Measurements from ENCODE around the gene SGK1. TPM values are rescaled to one million over a fixed set of nuclear protein-coding genes. Genes with fewer than 3 reads are reported as not detected.
A peak's percentile ranks its signal among the peaks of the same experiment; 100 is the strongest.

SGK1 gene
- total RNA-seq, 1 experiment from 2014 or later = 42.6 TPM

- no peaks in the 10 kb centered on the region for H3K4me1 ChIP-seq
- intact Hi-C loops (cut with micrococcal nuclease; ENCODE audit: unreplicated experiment) = no loop called here
- Mint-ChIP-seq H3K36me3 (ENCODE audit: insufficient read depth, unreplicated experiment) (no peaks in the 10 kb centered on the region), H3K27me3 (ENCODE audit: insufficient read depth, unreplicated experiment) (no peaks in the 10 kb centered on the region), H3K27ac (ENCODE audit: unreplicated experiment) (no peak overlapping the region), H3K9me3 (ENCODE audit: unreplicated experiment) (peaks cover 12% of the 10 kb centered on the region), H3K4me3 (ENCODE audit: unreplicated experiment) (no peak overlapping the region), H3K4me1 (ENCODE audit: low read depth, unreplicated experiment) (no peaks in the 10 kb centered on the region)
- ChIA-PET POLR2A (no interaction called here), CTCF (no interaction called here)
- TF ChIP-seq CTCF (IDR thresholded peaks at IDR 0.05; ENCODE audit: insufficient read depth in 1 of 2, low read depth in 1 of 2, low read length in 1 of 2, severe bottlenecking in 1 of 2, unreplicated experiment in 1 of 2) = no peak
- no TSS peak for BruUV-seq (replicated peaks)
- H3K9me3 ChIP-seq = no peaks in the 10 kb centered on the region
- H3K36me3 ChIP-seq (ENCODE audit: control insufficient read depth, insufficient read depth, low read length) = no peaks in the 10 kb centered on the region
- DNase-seq = no peak
- no peak overlapping the region for H3K4me3 ChIP-seq (ENCODE audit: low read depth, low read length)
- no peaks in the 10 kb centered on the region for H3K27me3 ChIP-seq (replicated peaks; ENCODE audit: control insufficient read depth, insufficient read depth, low read length)
Observed at GRCh38 chr6:134128146-134128545, 189.8 kb downstream of the SGK1 start.

- Histone ChIP-seq H3K4me3 (ENCODE audit: low read depth, low read length) (no peak overlapping the region), H3K9me3 (no peaks in the 10 kb centered on the region), H3K27me3 (replicated peaks; ENCODE audit: control insufficient read depth, insufficient read depth, low read length) (no peaks in the 10 kb centered on the region), H3K4me1 (no peaks in the 10 kb centered on the region), H3K36me3 (ENCODE audit: control insufficient read depth, insufficient read depth, low read length) (no peaks in the 10 kb centered on the region)
- Mint-ChIP-seq H3K36me3 (ENCODE audit: insufficient read depth, unreplicated experiment) (no peaks in the 10 kb centered on the region), H3K27ac (ENCODE audit: unreplicated experiment) (no peak overlapping the region), H3K9me3 (ENCODE audit: unreplicated experiment) (no peaks in the 10 kb centered on the region), H3K27me3 (ENCODE audit: insufficient read depth, unreplicated experiment) (no peaks in the 10 kb centered on the region), H3K4me1 (ENCODE audit: low read depth, unreplicated experiment) (no peaks in the 10 kb centered on the region), H3K4me3 (ENCODE audit: unreplicated experiment) (no peak overlapping the region)
- BruUV-seq (replicated peaks) = no TSS peak
- intact Hi-C loops (cut with micrococcal nuclease; ENCODE audit: unreplicated experiment) = loop anchor here (1.0 to 2.0 kb wide), 2 partner anchors 13 to 759 kb away; no protein-coding TSS in a partner anchor
- POLR2A ChIA-PET = no interaction called here
- peak; percentile 54 to 58 for TF ChIP-seq CTCF (IDR thresholded peaks at IDR 0.05; ENCODE audit: insufficient read depth in 1 of 2, low read depth in 1 of 2, low read length in 1 of 2, severe bottlenecking in 1 of 2, unreplicated experiment in 1 of 2)
- DNase-seq = peak; percentile 70 to 71
- CTCF ChIA-PET = interaction anchor here (0.6 to 1.5 kb wide), 8 partner anchors 9 to 997 kb away, joined by 3 to 6 read pairs (median 4); no protein-coding TSS in a partner anchor
Observed at GRCh38 chr6:134123666-134124208, 194.2 kb downstream of the SGK1 start.

- no peaks in the 10 kb centered on the region for H3K9me3 Mint-ChIP-seq (ENCODE audit: unreplicated experiment)
- Histone ChIP-seq H3K27me3 (replicated peaks; ENCODE audit: control insufficient read depth, insufficient read depth, low read length) (no peaks in the 10 kb centered on the region), H3K9me3 (no peaks in the 10 kb centered on the region), H3K4me3 (ENCODE audit: low read depth, low read length) (no peak overlapping the region), H3K4me1 (no peaks in the 10 kb centered on the region), H3K36me3 (ENCODE audit: control insufficient read depth, insufficient read depth, low read length) (no peaks in the 10 kb centered on the region)
- no peak overlapping the region for H3K4me3 Mint-ChIP-seq (ENCODE audit: unreplicated experiment)
- no peak overlapping the region for H3K27ac Mint-ChIP-seq (ENCODE audit: unreplicated experiment)
- intact Hi-C loops (cut with micrococcal nuclease; ENCODE audit: unreplicated experiment) = loop anchor here (1.0 kb wide), 1 partner anchor 760 kb away; no protein-coding TSS in a partner anchor
- no peak for DNase-seq
- no peaks in the 10 kb centered on the region for H3K36me3 Mint-ChIP-seq (ENCODE audit: insufficient read depth, unreplicated experiment)
- ChIA-PET CTCF (interaction anchor here (0.9 to 1.5 kb wide), 2 partner anchors 11 to 26 kb away, joined by 3 to 4 read pairs; no protein-coding TSS in a partner anchor), POLR2A (no interaction called here)
- no peak for TF ChIP-seq CTCF (IDR thresholded peaks at IDR 0.05; ENCODE audit: insufficient read depth in 1 of 2, low read depth in 1 of 2, low read length in 1 of 2, severe bottlenecking in 1 of 2, unreplicated experiment in 1 of 2)
- no peaks in the 10 kb centered on the region for H3K4me1 Mint-ChIP-seq (ENCODE audit: low read depth, unreplicated experiment)
- no TSS peak for BruUV-seq (replicated peaks)
- no peaks in the 10 kb centered on the region for H3K27me3 Mint-ChIP-seq (ENCODE audit: insufficient read depth, unreplicated experiment)
Observed at GRCh38 chr6:134122775-134123174, 195.1 kb downstream of the SGK1 start.

All from Caco-2 (cell line).